Measurements from ENCODE around the gene NRP2. TPM values are rescaled to one million over a fixed set of nuclear protein-coding genes. Genes with fewer than 3 reads are reported as not detected.

Gene NRP2
- total RNA-seq, 1 donor from 2014 or later, result 22.1 TPM

- DNase-seq, result no peak
Observed at GRCh38 chr2:205686783-205687640, 4.7 kb downstream of the NRP2 start.

- no peak for DNase-seq
Observed at GRCh38 chr2:205687641-205687956, 5.3 kb downstream of the NRP2 start.

DNA sequence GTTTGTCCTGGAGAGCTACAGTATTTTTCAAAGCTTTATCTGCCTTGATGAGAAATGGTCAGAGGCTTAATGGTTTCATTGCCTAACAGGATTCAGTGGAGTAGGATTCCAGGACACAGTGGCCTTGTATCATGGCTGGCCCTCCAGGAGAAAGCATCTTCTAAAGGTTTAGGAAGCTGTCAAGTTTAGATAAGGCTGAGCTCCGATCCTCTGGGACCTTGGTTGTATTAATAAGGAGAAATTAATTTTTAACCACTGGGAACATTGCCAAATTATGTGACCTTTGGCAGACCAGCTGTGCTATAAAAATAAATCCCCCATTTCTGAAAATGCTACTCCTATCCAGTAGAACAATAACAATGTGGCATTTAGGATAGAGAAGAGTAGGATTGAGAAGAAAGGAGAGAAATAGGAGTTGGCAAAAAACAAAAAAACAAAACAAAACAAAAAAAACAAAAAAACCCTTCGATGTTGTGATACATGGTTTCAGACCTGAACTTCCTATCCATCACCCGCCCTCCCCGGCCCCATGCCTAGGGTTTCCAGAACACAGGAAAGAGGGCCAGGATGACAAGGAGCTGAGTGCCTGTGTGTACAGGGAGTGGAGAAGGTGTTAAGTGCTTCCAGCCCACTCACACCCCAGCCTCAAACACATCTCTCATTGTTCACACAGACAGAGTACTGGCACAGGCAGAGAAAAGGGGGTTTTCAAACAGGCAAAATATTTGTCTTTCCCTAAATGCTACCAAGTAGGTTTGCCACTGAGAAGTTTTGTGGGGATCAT is 6.3 kb downstream of the NRP2 start:
- no peak for DNase-seq

- no peak for DNase-seq
Observed at GRCh38 chr2:205689820-205690219, 7.5 kb downstream of the NRP2 start.

DNA sequence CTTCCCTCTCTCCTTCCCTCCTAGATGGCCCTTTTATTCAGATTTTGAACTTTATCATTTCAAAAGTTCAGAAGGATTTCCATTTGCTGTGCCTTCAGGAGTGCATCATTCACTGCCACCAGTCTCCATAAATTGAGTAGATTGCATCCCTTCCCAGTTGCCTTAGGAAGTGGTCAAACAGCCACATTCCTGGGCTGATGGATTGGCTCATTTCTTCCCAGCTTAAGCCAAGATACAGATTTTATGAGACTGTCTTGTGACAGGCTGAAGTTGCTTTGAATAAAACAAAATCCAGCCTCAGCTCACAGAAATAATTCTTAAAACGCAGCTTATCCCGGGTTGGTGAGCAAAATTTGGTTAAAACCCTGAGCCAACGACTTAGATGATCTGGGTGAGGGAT is 9.8 kb downstream of the NRP2 start:
- DNase-seq, result no peak

DNA sequence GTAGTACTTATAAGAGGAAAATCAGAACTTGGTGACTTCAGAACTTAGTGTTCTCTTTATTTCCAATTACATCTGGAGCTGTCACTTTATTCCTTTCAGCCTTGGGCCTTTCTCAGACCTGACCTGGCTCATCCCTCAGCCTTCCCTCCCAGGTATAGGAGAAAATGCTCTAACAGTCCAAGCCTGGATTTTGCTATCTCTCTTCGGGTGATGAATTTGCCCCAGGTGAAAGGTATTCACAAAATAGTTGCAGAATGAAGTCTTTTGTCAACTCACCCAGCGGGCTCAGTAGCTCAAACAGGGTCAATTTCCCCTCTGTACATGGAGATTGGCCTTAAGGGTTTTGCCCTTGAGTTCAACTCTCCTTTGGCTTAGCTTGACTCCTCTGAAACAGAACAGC is 12.0 kb downstream of the NRP2 start:
- DNase-seq, result no peak

GRCh38 chr2:205695460-205695991 is 13.2 kb downstream of the NRP2 start:
- DNase-seq, result no peak

DNA sequence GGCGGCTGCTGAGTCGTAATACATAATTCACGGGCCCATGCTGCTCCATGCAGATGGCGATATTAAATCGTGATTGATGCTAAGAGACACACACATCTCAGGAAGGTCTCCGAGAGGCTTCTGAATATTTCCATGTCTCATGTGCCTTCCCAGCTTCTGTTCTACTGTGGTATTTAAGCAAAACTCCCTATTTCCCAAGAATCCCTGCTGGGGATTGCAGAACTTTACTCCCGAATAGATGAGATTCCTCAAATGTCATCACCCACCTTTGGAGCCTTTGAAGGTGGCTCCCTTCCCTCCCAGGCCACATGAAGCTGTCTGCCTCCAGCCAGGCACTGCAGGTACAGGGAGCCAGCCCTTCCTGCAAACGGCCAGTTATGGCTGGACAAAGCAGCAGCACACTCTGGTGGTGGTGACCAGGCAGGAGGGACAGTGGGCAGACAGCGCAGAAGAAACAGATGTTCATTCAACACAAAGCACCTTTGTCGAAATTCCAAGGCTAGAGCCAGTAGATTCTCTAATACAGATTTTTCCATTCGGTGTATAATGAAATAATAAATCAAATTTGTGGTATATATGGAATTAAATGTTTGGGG is 14.1 kb downstream of the NRP2 start:
- DNase-seq, result no peak

- DNase-seq, result no peak
Observed at GRCh38 chr2:205696927-205697441, 14.7 kb downstream of the NRP2 start.

DNA sequence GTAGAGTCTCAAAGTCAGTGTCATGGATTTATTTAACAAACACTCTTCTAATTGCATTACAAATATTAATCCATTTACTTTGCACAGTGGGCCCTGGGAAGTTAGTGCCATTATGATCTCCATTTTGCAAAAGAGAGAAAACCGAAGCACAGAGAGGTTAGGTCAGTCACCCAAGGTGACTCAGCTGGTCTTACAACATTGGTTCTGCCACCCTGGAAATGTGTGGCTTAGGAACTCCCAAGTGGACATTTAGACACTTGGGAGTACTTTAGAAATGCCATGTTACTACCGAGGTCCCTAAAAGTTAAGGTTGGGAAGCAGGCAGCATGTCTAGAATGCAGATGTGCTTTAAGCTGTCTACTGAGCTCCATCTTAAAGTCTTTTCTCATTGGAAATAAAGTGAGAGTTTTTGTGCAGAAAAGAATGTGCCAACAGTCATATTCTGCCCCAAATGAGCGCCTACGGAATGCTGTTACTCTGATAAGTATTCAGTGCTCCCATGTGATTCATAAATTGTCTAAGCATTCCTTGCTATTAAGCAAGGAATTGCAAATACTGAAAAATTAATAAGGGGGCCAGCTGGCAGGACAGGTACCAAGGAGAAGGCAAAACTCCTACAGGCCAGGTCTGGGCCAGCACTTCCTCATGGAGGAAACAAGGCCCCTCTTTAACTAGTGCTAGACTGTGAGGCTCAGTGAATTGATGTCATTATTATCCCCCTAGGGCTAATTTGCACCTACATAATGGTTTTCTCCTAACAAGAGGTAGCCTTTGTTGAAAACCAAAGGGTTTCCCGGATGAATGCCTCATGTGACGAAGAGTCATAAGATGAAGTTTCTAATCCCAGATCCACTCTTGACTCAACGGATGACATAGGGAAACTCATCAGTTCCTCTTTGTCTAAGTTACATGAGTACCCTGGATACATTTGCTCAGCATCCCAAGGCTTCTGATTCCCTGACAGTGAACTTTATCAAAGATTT is 16.3 kb downstream of the NRP2 start:
- DNase-seq, result no peak

GRCh38 chr2:205699515-205700289 is 17.4 kb downstream of the NRP2 start:
- no peak for DNase-seq

DNA sequence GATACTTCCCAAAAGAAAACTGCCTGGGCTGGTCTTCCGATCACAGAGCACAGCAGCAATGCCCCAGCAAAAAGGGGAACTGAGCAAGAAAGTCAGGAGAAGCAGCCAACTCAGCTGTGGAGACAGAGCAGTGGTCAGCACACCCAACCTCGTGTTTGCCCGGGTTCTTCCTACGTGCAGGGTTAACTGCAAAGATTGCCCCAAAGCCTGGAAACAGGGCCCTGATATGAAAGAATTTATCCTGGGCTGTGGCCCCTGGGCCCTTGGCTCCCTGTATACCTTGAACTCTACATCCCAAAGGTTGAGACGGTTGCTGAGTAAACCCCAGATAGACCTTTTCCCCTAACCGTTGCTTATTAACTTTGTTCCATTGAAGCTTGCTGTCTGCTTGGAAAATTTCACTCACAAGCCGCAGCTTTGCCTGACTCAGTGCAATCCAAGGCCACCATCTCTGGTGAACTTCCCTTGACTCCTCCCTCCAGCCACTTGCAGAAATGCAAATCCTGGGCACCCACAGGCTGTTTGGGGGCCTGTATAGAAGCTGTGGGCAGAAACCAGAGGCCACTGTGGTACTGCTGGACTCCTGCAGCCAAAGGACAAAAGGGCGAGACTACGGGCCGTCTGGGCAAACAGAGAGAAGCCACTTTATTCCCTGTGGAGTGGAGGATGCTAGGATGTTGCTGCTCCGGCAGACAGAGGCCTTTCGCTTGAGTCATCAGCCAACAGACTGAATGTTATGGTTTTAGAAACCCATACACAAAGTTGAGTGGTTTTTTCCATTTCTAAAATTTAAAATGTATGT is 18.2 kb downstream of the NRP2 start:
- DNase-seq, result no peak

- DNase-seq, result no peak
Observed at GRCh38 chr2:205701509-205701908, 19.2 kb downstream of the NRP2 start.

DNA sequence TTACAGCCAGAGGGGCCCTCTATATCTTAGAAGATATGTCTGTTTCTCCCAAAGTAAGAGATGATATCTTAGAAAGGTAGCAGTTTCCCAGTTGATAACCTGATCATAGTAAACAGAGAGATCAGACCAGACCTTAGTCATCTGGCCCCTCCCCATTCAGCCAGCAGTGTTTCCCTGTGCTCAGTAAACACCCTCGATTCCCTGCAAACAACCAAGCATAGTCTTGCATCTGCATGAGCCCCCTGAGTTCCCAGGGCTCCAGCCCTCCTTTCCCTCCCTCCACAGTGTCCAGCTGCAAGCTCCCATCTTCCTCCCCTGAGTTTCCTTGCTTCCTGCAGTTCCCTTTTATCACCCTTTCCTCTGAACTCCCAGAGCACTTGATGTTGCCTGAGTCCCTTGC is 20.3 kb downstream of the NRP2 start:
- DNase-seq, result no peak

- DNase-seq, result no peak
Observed at GRCh38 chr2:205703471-205704126, 21.3 kb downstream of the NRP2 start.

DNA sequence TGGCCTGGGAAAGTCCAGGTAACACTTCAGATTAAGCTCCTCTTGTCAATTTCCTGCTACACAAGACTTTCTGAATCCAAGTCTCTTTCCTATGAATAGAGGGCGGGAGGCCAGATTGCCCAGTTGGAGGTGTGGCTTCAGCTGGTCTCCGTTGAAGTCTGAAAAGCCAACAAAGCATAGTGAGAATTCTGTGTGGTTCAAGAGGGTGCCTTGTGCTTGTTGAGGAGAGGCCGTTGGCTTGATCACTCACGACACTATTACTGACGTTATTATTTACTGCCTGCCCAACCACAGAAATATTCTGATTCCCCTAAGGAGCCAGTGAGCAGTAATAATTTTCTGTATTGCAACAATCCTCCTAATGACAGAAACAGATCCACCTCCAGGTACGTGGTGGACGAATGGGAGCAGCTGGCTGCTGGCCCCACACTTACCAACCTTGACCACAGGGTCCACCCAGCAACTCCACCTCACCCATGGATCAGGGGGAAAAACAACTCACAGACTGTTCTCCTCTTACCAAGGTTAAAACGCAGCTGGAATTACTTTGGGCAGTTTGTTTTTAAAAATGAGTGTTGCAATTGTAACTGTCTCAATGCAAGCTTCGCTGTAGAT is 21.9 kb downstream of the NRP2 start:
- no peak for DNase-seq

GRCh38 chr2:205705511-205706349 is 23.4 kb downstream of the NRP2 start:
- no peak for DNase-seq
